Measurements from ENCODE around the gene ASTN2. TPM values are rescaled to one million over a fixed set of nuclear protein-coding genes. Genes with fewer than 3 reads are reported as not detected.

ASTN2 gene
- total and polyA plus RNA-seq, 2 experiments from 2014 or later: 7.0 to 24.6 TPM

- TF ChIP-seq ZNF462 (CRISPR knock-in tag; IDR thresholded peaks at IDR 0.05) (no peak), ZNF331 (CRISPR knock-in tag; IDR thresholded peaks at IDR 0.05; ENCODE audit: low read depth) (no peak), ETS1 (IDR thresholded peaks at IDR 0.05) (no peak)
Observed at GRCh38 chr9:116984111-116984510, 430.7 kb downstream of the ASTN2 start (continued).

GRCh38 chr9:116980582-116981120, 434.2 kb downstream of the ASTN2 start:
- H4K20me1 ChIP-seq (replicated peaks; ENCODE audit: insufficient read depth): no peaks in the 10 kb centered on the region
- Mint-ChIP-seq H3K4me3 (no peak overlapping the region), H3K4me1 (peaks cover 25% of the 10 kb centered on the region), H3K27me3 (ENCODE audit: insufficient read depth, low read depth, poor library complexity) (peaks cover 5% of the 10 kb centered on the region), H3K27ac (no peak overlapping the region), H3K9me3 (no peaks in the 10 kb centered on the region), H3K36me3 (ENCODE audit: low read depth) (no peaks in the 10 kb centered on the region)
- ATAC-seq (no peak), DNase-seq (ENCODE audit: low spot score) (no peak)
- no peaks in the 10 kb centered on the region for H3K36me3 ChIP-seq (ENCODE audit: insufficient read depth)
- H3K4me2 ChIP-seq: no peak overlapping the region
- H3K9me2 ChIP-seq (ENCODE audit: insufficient read depth): no peaks in the 10 kb centered on the region
- H3K4me3 ChIP-seq: no peak overlapping the region
- H3K27me3 ChIP-seq (ENCODE audit: insufficient read depth): no peaks in the 10 kb centered on the region
- H2AFZ ChIP-seq: no peak overlapping the region
- H3K4me1 ChIP-seq (ENCODE audit: insufficient read depth): peaks cover 19% of the 10 kb centered on the region
- H3F3A ChIP-seq (replicated peaks; ENCODE audit: low read depth): no peaks in the 10 kb centered on the region
- H3K27ac ChIP-seq (ENCODE audit: low read depth): no peak overlapping the region
- no peaks in the 10 kb centered on the region for H3K79me2 ChIP-seq (replicated peaks; ENCODE audit: insufficient read depth)
- no peak for TF ChIP-seq ZNF331 (CRISPR knock-in tag; IDR thresholded peaks at IDR 0.05; ENCODE audit: low read depth)
- no peak for TF ChIP-seq ETS1 (IDR thresholded peaks at IDR 0.05)
- TF ChIP-seq CREB1 (CRISPR knock-in tag; IDR thresholded peaks at IDR 0.05; ENCODE audit: low read depth): no peak
- TF ChIP-seq NANOG (IDR thresholded peaks at IDR 0.05; ENCODE audit: borderline replicate concordance): no peak
- TF ChIP-seq EZH2 (IDR thresholded peaks at IDR 0.05; ENCODE audit: low read depth, unreplicated experiment): no peak
- TF ChIP-seq POLR2AphosphoS5 (IDR thresholded peaks at IDR 0.05; ENCODE audit: low read depth): no peak
- TF ChIP-seq STAT1 (IDR thresholded peaks at IDR 0.05; ENCODE audit: unreplicated experiment): no peak

Measured in GM23338 (cell line).